ENCODE data around the gene NLRP6.

The NLRP6 gene

GRCh38 chr11:297051-297585 is 18.9 kb downstream of the NLRP6 start:
- no peaks in the 10 kb centered on the region for H3K79me2 ChIP-seq
- H3K4me1 ChIP-seq, result no peaks in the 10 kb centered on the region
- H3K36me3 ChIP-seq (ENCODE audit: control insufficient read depth, insufficient read depth, low read length), result no peaks in the 10 kb centered on the region
- TF ChIP-seq, protein P1, sequence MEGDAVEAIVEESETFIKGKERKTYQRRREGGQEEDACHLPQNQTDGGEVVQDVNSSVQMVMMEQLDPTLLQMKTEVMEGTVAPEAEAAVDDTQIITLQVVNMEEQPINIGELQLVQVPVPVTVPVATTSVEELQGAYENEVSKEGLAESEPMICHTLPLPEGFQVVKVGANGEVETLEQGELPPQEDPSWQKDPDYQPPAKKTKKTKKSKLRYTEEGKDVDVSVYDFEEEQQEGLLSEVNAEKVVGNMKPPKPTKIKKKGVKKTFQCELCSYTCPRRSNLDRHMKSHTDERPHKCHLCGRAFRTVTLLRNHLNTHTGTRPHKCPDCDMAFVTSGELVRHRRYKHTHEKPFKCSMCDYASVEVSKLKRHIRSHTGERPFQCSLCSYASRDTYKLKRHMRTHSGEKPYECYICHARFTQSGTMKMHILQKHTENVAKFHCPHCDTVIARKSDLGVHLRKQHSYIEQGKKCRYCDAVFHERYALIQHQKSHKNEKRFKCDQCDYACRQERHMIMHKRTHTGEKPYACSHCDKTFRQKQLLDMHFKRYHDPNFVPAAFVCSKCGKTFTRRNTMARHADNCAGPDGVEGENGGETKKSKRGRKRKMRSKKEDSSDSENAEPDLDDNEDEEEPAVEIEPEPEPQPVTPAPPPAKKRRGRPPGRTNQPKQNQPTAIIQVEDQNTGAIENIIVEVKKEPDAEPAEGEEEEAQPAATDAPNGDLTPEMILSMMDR (IDR thresholded peaks at IDR 0.05), result no peak
- H3K4me2 ChIP-seq (ENCODE audit: low read length), result no peak overlapping the region
- no peak overlapping the region for H3K9ac ChIP-seq
- no peak overlapping the region for H2AFZ ChIP-seq
- no peak overlapping the region for H3K27ac ChIP-seq
- H3K9me3 ChIP-seq (ENCODE audit: control insufficient read depth, low read length), result no peaks in the 10 kb centered on the region
- H3K27me3 ChIP-seq (ENCODE audit: control insufficient read depth, insufficient read depth, low read length), result no peaks in the 10 kb centered on the region
- no peak overlapping the region for H3K4me3 ChIP-seq (ENCODE audit: low read depth, low read length)

DNA sequence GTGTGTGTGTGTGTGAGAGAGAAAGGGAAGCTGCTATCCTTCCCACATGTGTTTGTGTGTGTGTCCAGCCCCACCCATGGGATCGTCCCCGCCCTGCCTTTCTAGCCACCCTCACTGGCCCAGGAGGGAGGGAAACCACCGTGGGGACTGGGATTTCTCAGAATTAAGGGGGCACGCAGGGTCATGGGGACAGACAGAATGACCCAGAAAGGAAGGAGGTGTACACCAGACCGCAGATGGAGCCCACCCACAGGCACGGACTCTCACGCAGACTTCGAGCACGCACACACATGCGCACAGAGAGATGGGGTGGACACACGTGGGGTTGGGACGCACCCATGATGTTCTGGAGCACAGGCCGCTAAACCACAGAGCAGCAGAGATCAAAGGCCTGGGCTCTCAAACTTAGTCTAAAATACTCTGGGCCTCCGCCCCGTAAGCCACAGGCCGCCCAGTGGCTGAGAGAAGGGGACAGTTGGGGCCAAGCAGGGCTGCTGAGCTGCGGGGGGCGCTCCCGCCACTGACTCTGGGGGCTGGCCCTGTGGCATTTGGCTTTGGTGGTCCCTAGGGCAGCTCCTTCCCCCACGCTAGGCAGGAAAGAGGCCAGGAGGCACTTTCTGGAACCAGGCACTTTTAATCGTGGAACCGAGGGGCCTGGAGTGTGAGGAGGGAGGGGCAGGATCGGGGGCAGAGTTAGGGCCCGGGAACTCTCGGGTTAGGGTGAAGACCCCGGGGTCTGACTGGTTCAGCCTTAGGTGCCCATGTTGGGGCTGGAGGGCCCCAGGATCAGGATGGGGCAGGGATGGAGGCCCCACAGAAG is 19.6 kb downstream of the NLRP6 start:
- Histone ChIP-seq H2AFZ (no peak overlapping the region), H3K79me2 (no peaks in the 10 kb centered on the region), H3K27me3 (ENCODE audit: control insufficient read depth, insufficient read depth, low read length) (no peaks in the 10 kb centered on the region), H3K36me3 (ENCODE audit: control insufficient read depth, insufficient read depth, low read length) (no peaks in the 10 kb centered on the region), H3K9ac (no peak overlapping the region), H3K9me3 (ENCODE audit: control insufficient read depth, low read length) (no peaks in the 10 kb centered on the region), H3K4me2 (ENCODE audit: low read length) (no peak overlapping the region), H3K4me3 (ENCODE audit: low read depth, low read length) (no peak overlapping the region), H3K27ac (no peak overlapping the region), H3K4me1 (no peaks in the 10 kb centered on the region)
- TF ChIP-seq, protein P1 (IDR thresholded peaks at IDR 0.05), result no peak

GRCh38 chr11:298406-299065 is 20.3 kb downstream of the NLRP6 start:
- H3K4me1 ChIP-seq, result no peaks in the 10 kb centered on the region
- no peak overlapping the region for H3K9ac ChIP-seq
- no peaks in the 10 kb centered on the region for H3K9me3 ChIP-seq (ENCODE audit: control insufficient read depth, low read length)
- no peaks in the 10 kb centered on the region for H3K27me3 ChIP-seq (ENCODE audit: control insufficient read depth, insufficient read depth, low read length)
- no peaks in the 10 kb centered on the region for H3K79me2 ChIP-seq
- no peaks in the 10 kb centered on the region for H3K36me3 ChIP-seq (ENCODE audit: control insufficient read depth, insufficient read depth, low read length)
- no peak overlapping the region for H3K4me2 ChIP-seq (ENCODE audit: low read length)
- TF ChIP-seq, protein P1 (IDR thresholded peaks at IDR 0.05), result no peak
- no peak overlapping the region for H2AFZ ChIP-seq
- H3K4me3 ChIP-seq (ENCODE audit: low read depth, low read length), result no peak overlapping the region
- no peak overlapping the region for H3K27ac ChIP-seq

- Histone ChIP-seq H3K4me2 (ENCODE audit: low read length) (no peak within 1 kb of the TSS), H3K9ac (no peak within 1 kb of the TSS), H3K27ac (no peak within 1 kb of the TSS), H3K9me3 (ENCODE audit: control insufficient read depth, low read length) (no peaks in the 10 kb centered on the region), H3K4me3 (ENCODE audit: low read depth, low read length) (no peak within 1 kb of the TSS), H3K27me3 (ENCODE audit: control insufficient read depth, insufficient read depth, low read length) (no peaks in the 10 kb centered on the region), H3K79me2 (no peaks in the 10 kb centered on the region), H3K36me3 (ENCODE audit: control insufficient read depth, insufficient read depth, low read length) (no peaks in the 10 kb centered on the region), H2AFZ (no peak within 1 kb of the TSS), H3K4me1 (no peaks in the 10 kb centered on the region)
- TF ChIP-seq, protein P1 (IDR thresholded peaks at IDR 0.05), result no peak
Measured at GRCh38 chr11:299081-299891, 21.1 kb downstream of the NLRP6 start, which contains the start of gene IFITM5. Gene IFITM5 (minus strand): TSS chr11:299526. CDS start chr11:299490, 36 bp downstream.

Measured in parathyroid adenoma (tissue), 2 donors.